Fibroblast of lung (primary cell): ENCODE measurements around the gene FCGBP.
"Not testable (repeated sequence)": the region's sequence is repeated elsewhere in the genome, so short reads cannot be mapped to it uniquely, and the experiment has no call there.

Experiments used
- CTCF ChIP-seq, 2 donors: IDR thresholded peaks in 1 of 2; conservative IDR thresholded peaks in 1 of 2; 1 replicate in 1 of 2; 2 replicates in 1 of 2; pipeline ENCODE4 v1.5.1; 2011 to 2012; ENCODE audit warnings: low read length in 2 of 2, control low read depth in 1 of 2, inconsistent platforms in 1 of 2, low read depth in 1 of 2, mild to moderate bottlenecking in 1 of 2
- EZH2 ChIP-seq: IDR thresholded peaks from 2 replicates; pipeline ENCODE4 v1.5.1; 2012; ENCODE audit warnings: low read length, control low read depth, mild to moderate bottlenecking; ENCODE audit errors: missing control alignments

GRCh38 chr19:39959407-39959806 is 25.0 kb upstream of the FCGBP start:
- not testable (repeated sequence) for TF ChIP-seq CTCF (conservative IDR thresholded peaks at IDR 0.05 in 1 of 2, IDR thresholded peaks at IDR 0.05 in 1 of 2; ENCODE audit: low read depth in 1 of 2, low read length in 2 of 2); EZH2
